IPS-20b (cell line): ENCODE results near the gene WNT11.

Experiments
- H3K27ac ChIP-seq: one replicate; pipeline ENCODE4 v1.5.1; 2013; ENCODE audit warnings: low read length
- H3K27me3 ChIP-seq: 2 replicates; pipeline ENCODE4 v1.6.1; 2013; ENCODE audit warnings: mild to moderate bottlenecking, low read length, inconsistent platforms; ENCODE audit not compliant: insufficient read depth
- H3K36me3 ChIP-seq: 2 replicates; pipeline ENCODE4 v1.6.1; 2013; ENCODE audit warnings: low read depth, mild to moderate bottlenecking, inconsistent platforms, low read length, moderate library complexity; ENCODE audit not compliant: insufficient read depth
- H3K4me1 ChIP-seq: 2 replicates; pipeline ENCODE4 v1.6.1; 2013; ENCODE audit warnings: mild to moderate bottlenecking, control low read depth, inconsistent platforms, low read length, moderate library complexity; ENCODE audit not compliant: insufficient read depth
- H3K4me3 ChIP-seq: 2 replicates; pipeline ENCODE4 v1.5.1; 2013; ENCODE audit warnings: mild to moderate bottlenecking, low read length, inconsistent platforms
- H3K9ac ChIP-seq: 2 replicates; pipeline ENCODE4 v1.6.1; 2013; ENCODE audit warnings: low read depth, mild to moderate bottlenecking, inconsistent platforms, low read length, moderate library complexity
- H3K9me3 ChIP-seq: 2 replicates; pipeline ENCODE4 v1.6.1; 2013; ENCODE audit warnings: mild to moderate bottlenecking, low read depth, low read length, inconsistent platforms; ENCODE audit not compliant: insufficient read depth

WNT11 gene

GRCh38 chr11:76237000-76237649, 30.8 kb upstream of the WNT11 start:
- H3K9ac ChIP-seq = no peak overlapping the region
- H3K4me1 ChIP-seq = no peaks in the 10 kb centered on the region
- peak overlapping the region; percentile 97 for H3K4me3 ChIP-seq
- H3K36me3 ChIP-seq = no peaks in the 10 kb centered on the region
- H3K9me3 ChIP-seq = no peaks in the 10 kb centered on the region
- H3K27me3 ChIP-seq = peaks cover 22% of the 10 kb centered on the region
- H3K27ac ChIP-seq = no peak overlapping the region

GRCh38 chr11:76236092-76236999, 30.0 kb upstream of the WNT11 start:
- peak overlapping the region; percentile 70; the same call in 1 of the 2 replicates for H3K9ac ChIP-seq
- peak overlapping the region; percentile 97 for H3K4me3 ChIP-seq
- H3K36me3 ChIP-seq = no peaks in the 10 kb centered on the region
- peaks cover 18% of the 10 kb centered on the region for H3K27me3 ChIP-seq
- H3K27ac ChIP-seq = no peak overlapping the region
- no peaks in the 10 kb centered on the region for H3K4me1 ChIP-seq
- no peaks in the 10 kb centered on the region for H3K9me3 ChIP-seq

GRCh38 chr11:76235233-76236091, 29.2 kb upstream of the WNT11 start:
- H3K27ac ChIP-seq = no peak overlapping the region
- peak overlapping the region; percentile 97 for H3K4me3 ChIP-seq
- no peaks in the 10 kb centered on the region for H3K4me1 ChIP-seq
- H3K9ac ChIP-seq = peak overlapping the region; percentile 90; the same call in 1 of the 2 replicates
- no peaks in the 10 kb centered on the region for H3K36me3 ChIP-seq
- peaks cover 18% of the 10 kb centered on the region for H3K27me3 ChIP-seq
- H3K9me3 ChIP-seq = no peaks in the 10 kb centered on the region

- H3K4me1 ChIP-seq = no peaks in the 10 kb centered on the region
- H3K9ac ChIP-seq = peak overlapping the region; percentile 90; the same call in 1 of the 2 replicates
- H3K27ac ChIP-seq = no peak overlapping the region
- H3K4me3 ChIP-seq = peak overlapping the region; percentile 97
- peaks cover 18% of the 10 kb centered on the region for H3K27me3 ChIP-seq
- H3K9me3 ChIP-seq = no peaks in the 10 kb centered on the region
- no peaks in the 10 kb centered on the region for H3K36me3 ChIP-seq
Measured at GRCh38 chr11:76234416-76235232, 28.3 kb upstream of the WNT11 start.

- H3K27me3 ChIP-seq = peaks cover 18% of the 10 kb centered on the region
- peak overlapping the region; percentile 90; the same call in 1 of the 2 replicates for H3K9ac ChIP-seq
- peak overlapping the region; percentile 97 for H3K4me3 ChIP-seq
- H3K4me1 ChIP-seq = no peaks in the 10 kb centered on the region
- no peaks in the 10 kb centered on the region for H3K36me3 ChIP-seq
- H3K9me3 ChIP-seq = no peaks in the 10 kb centered on the region
- H3K27ac ChIP-seq = no peak overlapping the region
Measured at GRCh38 chr11:76234021-76234415, 27.7 kb upstream of the WNT11 start.

- Histone ChIP-seq H3K4me1 (no peaks in the 10 kb centered on the region), H3K9ac (no peak overlapping the region), H3K36me3 (no peaks in the 10 kb centered on the region), H3K27ac (no peak overlapping the region), H3K4me3 (no peak overlapping the region), H3K27me3 (peaks cover 18% of the 10 kb centered on the region), H3K9me3 (no peaks in the 10 kb centered on the region)
Measured at GRCh38 chr11:76233196-76233921, 27.1 kb upstream of the WNT11 start.

- H3K9me3 ChIP-seq = no peaks in the 10 kb centered on the region
- no peak overlapping the region for H3K4me3 ChIP-seq
- no peak overlapping the region for H3K27ac ChIP-seq
- H3K27me3 ChIP-seq = peaks cover 18% of the 10 kb centered on the region
- no peaks in the 10 kb centered on the region for H3K36me3 ChIP-seq
- H3K9ac ChIP-seq = no peak overlapping the region
- no peaks in the 10 kb centered on the region for H3K4me1 ChIP-seq
Measured at GRCh38 chr11:76232026-76232665, 25.8 kb upstream of the WNT11 start.

- H3K9ac ChIP-seq = no peak overlapping the region
- H3K4me3 ChIP-seq = no peak overlapping the region
- no peaks in the 10 kb centered on the region for H3K9me3 ChIP-seq
- no peak overlapping the region for H3K27ac ChIP-seq
- no peaks in the 10 kb centered on the region for H3K36me3 ChIP-seq
- H3K27me3 ChIP-seq = peaks cover 18% of the 10 kb centered on the region
- no peaks in the 10 kb centered on the region for H3K4me1 ChIP-seq
Measured at GRCh38 chr11:76231121-76231738, 24.9 kb upstream of the WNT11 start.

GRCh38 chr11:76230392-76230791, 24.1 kb upstream of the WNT11 start:
- H3K4me1 ChIP-seq = no peaks in the 10 kb centered on the region
- H3K9me3 ChIP-seq = no peaks in the 10 kb centered on the region
- H3K27ac ChIP-seq = no peak overlapping the region
- no peaks in the 10 kb centered on the region for H3K36me3 ChIP-seq
- no peak overlapping the region for H3K9ac ChIP-seq
- H3K27me3 ChIP-seq = peaks cover 18% of the 10 kb centered on the region
- H3K4me3 ChIP-seq = no peak overlapping the region
